HuH-7.5 (cell line): ENCODE results near the gene NOC2L.

Experiments used
- DNase-seq: peaks from one replicate; pipeline ENCODE4 v3.0.0; 2011; ENCODE audit warnings: low spot score

The NOC2L gene

DNA sequence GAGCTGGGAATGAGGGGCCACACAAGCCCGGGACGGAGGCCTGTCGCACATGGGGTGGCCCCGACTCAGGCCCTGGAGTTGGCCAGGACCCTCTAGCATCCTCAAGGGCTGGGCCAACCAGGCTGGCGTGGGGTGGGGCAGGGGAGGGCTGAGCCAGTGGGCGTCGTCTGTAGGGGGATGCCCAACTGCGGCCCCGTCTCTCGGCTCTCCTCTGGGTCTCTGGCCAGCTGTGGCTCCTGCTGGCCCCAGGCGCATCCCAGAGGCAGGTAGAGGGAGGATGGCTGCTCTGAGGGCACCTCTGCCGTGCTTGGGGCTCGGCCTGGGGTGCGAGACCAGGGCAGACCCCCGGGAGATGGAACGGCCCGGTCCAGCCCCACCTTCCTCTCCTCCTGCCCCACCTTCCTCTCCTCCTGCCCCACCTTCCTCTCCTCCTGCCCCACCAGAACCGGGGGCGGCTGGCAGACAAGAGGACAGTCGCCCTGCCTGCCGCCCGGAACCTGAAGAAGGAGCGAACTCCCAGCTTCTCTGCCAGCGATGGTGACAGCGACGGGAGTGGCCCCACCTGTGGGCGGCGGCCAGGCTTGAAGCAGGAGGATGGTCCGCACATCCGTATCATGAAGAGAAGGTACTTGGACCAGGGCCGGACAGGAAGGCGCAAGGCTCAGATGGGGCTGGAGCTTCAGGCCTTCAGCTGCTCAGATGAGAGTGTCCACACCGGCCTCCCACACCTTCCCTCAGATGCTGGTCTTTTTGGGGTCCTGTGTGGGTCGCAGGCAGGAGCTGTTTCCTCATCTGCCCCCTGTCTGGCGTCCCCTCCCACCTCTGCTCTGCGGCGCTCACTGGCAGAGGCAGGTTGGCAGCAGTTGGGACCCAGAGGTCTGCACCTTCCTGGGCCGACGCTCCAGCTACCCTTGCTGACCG is 29.1 kb downstream of the NOC2L start:
- DNase-seq = no peak

- no peak for DNase-seq
Measured at GRCh38 chr1:928825-929661, 30.0 kb downstream of the NOC2L start.

GRCh38 chr1:927748-928147 is 31.3 kb downstream of the NOC2L start:
- DNase-seq = no peak

GRCh38 chr1:927234-927633 is 31.8 kb downstream of the NOC2L start:
- no peak for DNase-seq

DNA sequence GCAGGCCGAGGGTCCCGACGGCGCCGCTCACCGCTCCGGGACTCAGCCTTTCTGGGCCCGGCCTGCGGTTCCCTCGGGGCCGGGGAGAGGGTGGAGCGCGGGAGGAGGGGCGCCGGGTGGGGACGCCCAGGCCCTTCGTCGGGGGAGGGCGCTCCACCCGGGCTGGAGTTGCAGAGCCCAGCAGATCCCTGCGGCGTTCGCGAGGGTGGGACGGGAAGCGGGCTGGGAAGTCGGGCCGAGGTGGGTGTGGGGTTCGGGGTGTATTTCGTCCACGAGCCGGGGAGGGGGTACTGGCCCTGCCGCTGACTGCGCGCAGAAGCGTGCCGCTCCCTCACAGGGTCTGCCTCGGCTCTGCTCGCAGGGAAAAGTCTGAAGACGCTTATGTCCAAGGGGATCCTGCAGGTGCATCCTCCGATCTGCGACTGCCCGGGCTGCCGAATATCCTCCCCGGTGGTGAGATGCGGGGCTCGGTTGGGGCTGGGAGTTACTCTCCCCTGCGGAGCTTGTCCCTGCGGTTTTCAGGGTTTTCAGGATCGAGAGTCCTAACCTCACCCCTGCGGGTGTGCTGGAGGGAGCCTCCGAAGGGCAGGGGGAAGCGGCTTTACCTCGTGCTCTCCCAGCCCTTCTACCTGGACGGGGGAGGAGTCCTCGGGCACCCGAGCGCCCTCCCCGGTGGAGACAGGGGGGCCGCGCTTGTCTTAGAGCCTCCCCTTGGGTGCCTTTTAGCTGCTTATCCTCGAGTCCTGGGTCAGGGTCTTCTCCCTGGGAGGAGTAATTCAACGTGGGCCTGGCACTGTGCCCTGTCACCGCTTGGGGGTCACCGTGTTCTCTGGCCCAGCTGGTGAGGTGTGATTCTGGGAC is 33.3 kb downstream of the NOC2L start:
- peak; percentile 93 for DNase-seq

GRCh38 chr1:924656-925560 is 34.1 kb downstream of the NOC2L start:
- peak; percentile 72 for DNase-seq

DNA sequence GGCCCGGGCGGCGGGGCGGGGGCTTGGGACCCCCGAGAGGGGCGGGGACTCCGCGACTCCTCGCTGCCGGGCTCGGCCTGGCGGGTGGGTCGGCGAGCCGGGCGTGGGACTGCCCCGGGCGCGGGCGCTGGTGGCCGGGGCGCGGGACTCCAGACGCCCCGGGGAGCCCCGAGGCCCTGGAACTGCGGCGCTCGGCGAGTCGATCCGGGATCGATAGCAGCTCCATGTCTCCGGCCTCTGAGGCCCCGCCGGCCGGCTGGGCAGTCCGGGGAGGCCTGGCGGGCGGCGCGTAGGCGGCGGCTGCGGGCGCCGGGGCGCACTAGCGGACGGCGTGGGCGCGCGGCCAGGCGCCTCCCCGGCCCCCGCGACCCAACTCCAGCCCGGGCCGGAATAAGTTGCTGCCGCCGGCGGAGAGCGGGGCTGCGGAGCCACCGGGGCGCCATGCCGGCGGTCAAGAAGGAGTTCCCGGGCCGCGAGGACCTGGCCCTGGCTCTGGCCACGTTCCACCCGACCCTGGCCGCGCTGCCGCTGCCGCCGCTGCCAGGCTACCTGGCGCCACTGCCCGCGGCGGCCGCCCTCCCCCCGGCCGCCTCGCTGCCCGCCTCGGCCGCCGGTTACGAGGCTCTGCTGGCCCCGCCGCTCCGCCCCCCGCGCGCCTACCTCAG is 34.9 kb downstream of the NOC2L start:
- DNase-seq = no peak

- DNase-seq = peak; percentile 64
Measured at GRCh38 chr1:923131-923990, 35.7 kb downstream of the NOC2L start, which contains the start of gene SAMD11. SAMD11 (plus strand) TSS chr1:923923; CDS start chr1:924432, 509 bp downstream.

GRCh38 chr1:921011-921837 is 37.8 kb downstream of the NOC2L start:
- DNase-seq = peak; percentile 95

DNA sequence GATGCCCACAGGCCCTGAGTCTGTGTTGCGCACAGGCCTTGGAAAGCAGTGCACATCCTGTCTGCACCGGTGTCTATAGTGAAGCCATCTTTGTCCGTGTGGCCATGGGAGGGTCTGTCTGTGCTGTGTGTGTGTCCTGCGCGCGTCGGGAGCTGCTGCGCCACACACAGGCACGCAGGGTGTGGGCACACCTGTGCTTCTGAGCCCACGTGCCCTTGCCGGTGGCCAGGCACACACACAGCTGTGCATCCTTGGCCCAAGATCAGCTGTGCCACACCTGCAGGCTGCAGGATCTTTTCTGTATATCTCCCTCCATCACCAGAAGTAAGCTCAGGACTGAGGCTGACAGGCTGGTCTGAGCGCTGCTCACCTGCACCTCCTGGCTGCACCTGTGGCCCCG is 38.5 kb downstream of the NOC2L start:
- DNase-seq = no peak

- no peak for DNase-seq
Measured at GRCh38 chr1:920010-920409, 39.0 kb downstream of the NOC2L start.

DNA sequence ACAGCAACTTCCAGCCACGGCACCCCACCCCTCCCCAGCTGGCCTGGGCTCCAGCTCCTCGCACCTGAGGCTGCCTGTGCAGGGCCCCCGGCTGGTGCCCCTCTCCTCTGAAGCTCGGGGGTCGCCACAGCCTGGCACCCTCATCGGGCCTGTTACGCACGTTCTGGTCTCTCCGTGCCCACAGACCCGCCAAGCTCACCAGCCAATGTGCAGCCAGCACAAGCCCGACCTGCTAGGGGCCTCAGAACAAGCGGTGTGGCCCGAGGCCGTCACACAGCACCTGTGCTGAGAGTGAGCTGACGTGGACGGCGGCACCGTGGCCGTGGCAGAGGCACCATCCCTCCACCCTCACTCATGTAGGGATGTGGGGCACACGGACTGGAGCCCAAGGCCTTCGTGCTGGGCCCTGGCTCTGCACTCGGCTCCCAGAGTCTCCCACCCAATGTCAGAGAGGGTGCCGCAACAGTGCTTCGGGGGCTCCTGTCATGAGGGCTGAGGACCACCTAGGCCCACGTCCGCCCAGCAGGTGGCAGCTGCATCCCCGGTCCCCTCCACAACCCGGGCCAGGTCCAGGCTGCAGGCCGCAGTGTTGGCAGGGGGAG is 39.7 kb downstream of the NOC2L start:
- no peak for DNase-seq

- DNase-seq = no peak
Measured at GRCh38 chr1:918843-919242, 40.2 kb downstream of the NOC2L start.

DNA sequence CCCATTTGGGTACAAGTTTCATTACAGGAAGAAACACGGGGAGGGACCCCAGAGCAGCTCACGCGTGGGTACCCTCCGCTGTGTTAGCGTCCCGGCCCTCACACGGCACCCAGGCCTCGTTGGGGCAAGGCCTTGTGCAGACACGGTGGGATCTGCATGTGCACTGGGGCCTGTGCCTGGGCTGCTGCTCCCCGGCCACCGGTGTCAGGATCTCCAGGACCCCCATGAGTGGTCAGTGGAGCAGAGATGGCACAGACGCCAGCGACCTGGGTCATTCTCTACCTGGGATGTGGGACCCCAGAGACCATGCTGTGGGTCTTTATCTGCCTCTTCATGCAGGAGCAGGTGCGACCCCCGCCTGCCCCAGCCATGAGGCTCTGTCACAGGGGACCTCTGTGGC is 40.7 kb downstream of the NOC2L start:
- no peak for DNase-seq

GRCh38 chr1:917466-918091 is 41.5 kb downstream of the NOC2L start:
- DNase-seq = no peak

DNA sequence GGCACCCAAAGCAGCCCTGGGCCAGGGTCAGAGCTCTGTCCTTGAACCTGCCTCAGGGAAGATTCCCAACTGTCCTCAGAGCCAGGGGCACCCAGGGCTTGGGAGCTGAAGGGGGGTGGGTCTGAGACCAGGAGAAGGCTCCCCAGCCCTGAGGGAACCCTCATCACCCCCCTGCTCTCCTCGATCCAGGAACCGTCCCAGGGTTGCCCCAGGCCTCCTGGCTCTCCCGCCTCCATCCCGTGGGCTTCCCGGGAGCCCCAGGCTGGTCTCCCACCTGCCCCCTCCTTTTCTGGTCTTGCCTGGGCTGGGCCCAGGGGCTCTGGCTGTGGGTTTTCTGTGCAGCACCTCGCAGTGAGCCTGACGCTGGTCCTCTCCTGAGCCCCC is 42.0 kb downstream of the NOC2L start:
- no peak for DNase-seq
